Measurements from ENCODE around the gene DAGLA.

- TF ChIP-seq CTCF (conservative IDR thresholded peaks at IDR 0.05) (no peak), ZFX (IDR thresholded peaks at IDR 0.05) (no peak)
Measured at GRCh38 chr11:61647529-61647928, 32.7 kb upstream of the DAGLA start.
